ENCODE results near the gene UVRAG. TPM values are rescaled to one million over a fixed set of nuclear protein-coding genes. Genes with fewer than 3 reads are reported as not detected.
"Not testable (repeated sequence)": the region's sequence is repeated elsewhere in the genome, so short reads cannot be mapped to it uniquely, and the experiment has no call there.

Gene UVRAG
- total RNA-seq, 2 donors from 2014 or later: 12.8 to 13.7 TPM

DNA sequence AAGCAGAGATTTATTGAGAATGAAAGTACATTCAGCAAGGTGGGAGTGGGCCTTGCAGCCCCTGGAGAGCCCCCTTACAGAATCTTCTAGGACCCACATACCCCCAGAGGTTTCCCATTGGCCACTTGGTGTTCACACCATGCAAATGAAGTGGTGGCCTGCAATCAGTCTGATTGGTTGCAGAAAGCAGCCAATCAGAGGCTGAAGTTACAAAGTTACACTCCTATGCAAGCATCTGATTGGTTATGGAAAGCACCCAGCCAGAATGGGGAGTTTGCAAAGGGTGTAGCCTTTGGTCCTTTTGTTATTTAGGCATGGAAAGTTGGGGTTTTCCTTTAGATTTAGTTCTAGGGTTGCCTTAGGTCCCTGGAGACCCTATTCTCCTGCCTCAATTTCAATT, 34.9 kb downstream of the UVRAG start:
- Histone ChIP-seq H3K27me3 (no peaks in the 10 kb centered on the region), H3K36me3 (no peaks in the 10 kb centered on the region), H3K4me1 (no peaks in the 10 kb centered on the region), H3K4me3 (no peak overlapping the region), H3K9me3 (no peaks in the 10 kb centered on the region), H3K27ac (no peak overlapping the region), H3K9ac (ENCODE audit: low read depth in 2 of 2, low read length in 2 of 2) (no peak overlapping the region)
- intact Hi-C loops (cut with DNase I): no loop called here
- no peak for DNase-seq
- TF ChIP-seq, protein P1, sequence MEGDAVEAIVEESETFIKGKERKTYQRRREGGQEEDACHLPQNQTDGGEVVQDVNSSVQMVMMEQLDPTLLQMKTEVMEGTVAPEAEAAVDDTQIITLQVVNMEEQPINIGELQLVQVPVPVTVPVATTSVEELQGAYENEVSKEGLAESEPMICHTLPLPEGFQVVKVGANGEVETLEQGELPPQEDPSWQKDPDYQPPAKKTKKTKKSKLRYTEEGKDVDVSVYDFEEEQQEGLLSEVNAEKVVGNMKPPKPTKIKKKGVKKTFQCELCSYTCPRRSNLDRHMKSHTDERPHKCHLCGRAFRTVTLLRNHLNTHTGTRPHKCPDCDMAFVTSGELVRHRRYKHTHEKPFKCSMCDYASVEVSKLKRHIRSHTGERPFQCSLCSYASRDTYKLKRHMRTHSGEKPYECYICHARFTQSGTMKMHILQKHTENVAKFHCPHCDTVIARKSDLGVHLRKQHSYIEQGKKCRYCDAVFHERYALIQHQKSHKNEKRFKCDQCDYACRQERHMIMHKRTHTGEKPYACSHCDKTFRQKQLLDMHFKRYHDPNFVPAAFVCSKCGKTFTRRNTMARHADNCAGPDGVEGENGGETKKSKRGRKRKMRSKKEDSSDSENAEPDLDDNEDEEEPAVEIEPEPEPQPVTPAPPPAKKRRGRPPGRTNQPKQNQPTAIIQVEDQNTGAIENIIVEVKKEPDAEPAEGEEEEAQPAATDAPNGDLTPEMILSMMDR (IDR thresholded peaks at IDR 0.05): no peak

GRCh38 chr11:75850787-75851186, 35.8 kb downstream of the UVRAG start:
- no peak overlapping the region for H3K27ac ChIP-seq
- intact Hi-C loops (cut with DNase I): no loop called here
- H3K27me3 ChIP-seq: no peaks in the 10 kb centered on the region
- no peaks in the 10 kb centered on the region for H3K36me3 ChIP-seq
- no peaks in the 10 kb centered on the region for H3K4me1 ChIP-seq
- no peak overlapping the region for H3K4me3 ChIP-seq
- no peak overlapping the region for H3K9ac ChIP-seq (ENCODE audit: low read depth in 2 of 2, low read length in 2 of 2)
- H3K9me3 ChIP-seq: no peaks in the 10 kb centered on the region
- TF ChIP-seq, protein P1 (IDR thresholded peaks at IDR 0.05): no peak
- DNase-seq: no peak

DNA sequence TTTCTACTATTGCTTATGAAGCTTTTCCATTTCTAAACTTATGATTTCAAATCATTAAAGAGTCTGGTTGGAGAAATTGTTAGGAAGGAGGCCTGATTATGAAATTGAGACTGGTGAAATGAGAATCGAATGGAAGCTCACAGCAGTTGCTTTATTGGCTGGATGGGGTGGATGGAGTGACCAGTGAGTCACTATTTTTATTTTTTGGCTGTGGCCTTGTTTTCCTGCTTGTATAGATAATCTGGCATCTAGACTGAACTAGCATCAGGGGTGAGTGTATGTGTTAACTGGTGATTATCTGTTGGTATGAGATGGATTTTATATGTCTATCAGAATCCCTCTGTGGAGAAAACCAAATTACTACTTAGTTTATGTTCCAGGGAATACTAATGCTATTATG, 36.2 kb downstream of the UVRAG start:
- no peak for DNase-seq
- Histone ChIP-seq H3K36me3 (no peaks in the 10 kb centered on the region), H3K9me3 (no peaks in the 10 kb centered on the region), H3K27ac (no peak overlapping the region), H3K27me3 (no peaks in the 10 kb centered on the region), H3K4me1 (no peaks in the 10 kb centered on the region), H3K9ac (ENCODE audit: low read depth in 2 of 2, low read length in 2 of 2) (no peak overlapping the region), H3K4me3 (no peak overlapping the region)
- TF ChIP-seq, protein P1 (IDR thresholded peaks at IDR 0.05): no peak
- intact Hi-C loops (cut with DNase I): no loop called here

GRCh38 chr11:75852406-75853017, 37.5 kb downstream of the UVRAG start:
- Histone ChIP-seq H3K9me3 (no peaks in the 10 kb centered on the region), H3K9ac (ENCODE audit: low read depth in 2 of 2, low read length in 2 of 2) (no peak overlapping the region), H3K4me3 (no peak overlapping the region), H3K36me3 (no peaks in the 10 kb centered on the region), H3K27ac (no peak overlapping the region), H3K4me1 (no peaks in the 10 kb centered on the region), H3K27me3 (no peaks in the 10 kb centered on the region)
- intact Hi-C loops (cut with DNase I): no loop called here
- no peak for DNase-seq
- TF ChIP-seq, protein P1 (IDR thresholded peaks at IDR 0.05): no peak

- H3K9me3 ChIP-seq; H3K27ac ChIP-seq; H3K9ac ChIP-seq (ENCODE audit: low read depth in 2 of 2, low read length in 2 of 2); H3K4me3 ChIP-seq; H3K4me1 ChIP-seq; H3K36me3 ChIP-seq; H3K27me3 ChIP-seq; intact Hi-C loops (cut with DNase I); DNase-seq: not testable (repeated sequence)
These were observed 38.6 kb downstream of the UVRAG start for GRCh38 chr11:75853563-75853962.

DNA sequence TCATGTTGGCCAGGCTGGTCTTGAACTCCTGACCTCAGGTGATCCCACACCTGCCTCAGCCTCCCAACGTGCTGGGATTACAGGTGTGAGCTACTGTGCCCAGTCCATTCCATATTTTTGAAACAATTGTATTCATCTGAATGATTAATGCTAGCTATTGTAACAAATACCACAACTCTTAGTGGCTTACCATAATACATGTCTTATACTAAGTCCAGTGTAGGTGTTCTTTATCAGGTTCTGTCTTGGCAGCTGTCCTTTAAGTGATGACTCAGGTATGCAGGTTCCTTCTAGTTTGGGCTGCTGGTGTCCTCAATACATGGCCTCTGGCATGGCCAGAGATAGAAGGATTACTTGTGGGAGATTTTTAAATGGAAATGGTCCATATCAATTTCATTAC, 39.0 kb downstream of the UVRAG start:
- Histone ChIP-seq H3K27me3 (no peaks in the 10 kb centered on the region), H3K4me3 (no peak overlapping the region), H3K9ac (ENCODE audit: low read depth in 2 of 2, low read length in 2 of 2) (no peak overlapping the region), H3K9me3 (no peaks in the 10 kb centered on the region), H3K4me1 (no peaks in the 10 kb centered on the region), H3K36me3 (no peaks in the 10 kb centered on the region), H3K27ac (no peak overlapping the region)
- DNase-seq: no peak
- intact Hi-C loops (cut with DNase I): no loop called here
- TF ChIP-seq, protein P1 (IDR thresholded peaks at IDR 0.05): no peak
